Fibroblast of mammary gland (primary cell): Measurements from ENCODE around the gene PLPPR1.

Source experiments
- DNase-seq: peaks from one replicate; pipeline ENCODE4 v3.0.0-alpha.2; 2010; ENCODE audit warnings: low read depth
- H3K4me3 ChIP-seq: 2 replicates; pipeline ENCODE4 v1.5.1; 2011; ENCODE audit warnings: low read depth, mild to moderate bottlenecking, low read length, moderate library complexity; ENCODE audit not compliant: control insufficient read depth
- CTCF ChIP-seq: conservative IDR thresholded peaks from 2 replicates; pipeline ENCODE4 v1.5.1; 2011; ENCODE audit warnings: low read depth, low read length, inconsistent platforms; ENCODE audit not compliant: control insufficient read depth, insufficient read depth

Gene PLPPR1

GRCh38 chr9:101014566-101014965 is 14.0 kb upstream of the PLPPR1 start:
- no peak for DNase-seq
- TF ChIP-seq CTCF: no peak
- no peak overlapping the region for H3K4me3 ChIP-seq

GRCh38 chr9:101018467-101018866 is 10.1 kb upstream of the PLPPR1 start:
- no peak for DNase-seq
- TF ChIP-seq CTCF: no peak
- no peak overlapping the region for H3K4me3 ChIP-seq

- TF ChIP-seq CTCF: no peak
- DNase-seq: no peak
- no peak overlapping the region for H3K4me3 ChIP-seq
Observed at GRCh38 chr9:101022704-101023103, 5.8 kb upstream of the PLPPR1 start.

GRCh38 chr9:101025940-101026339 is 2.6 kb upstream of the PLPPR1 start:
- no peak overlapping the region for H3K4me3 ChIP-seq
- no peak for TF ChIP-seq CTCF
- no peak for DNase-seq

- H3K4me3 ChIP-seq: no peak overlapping the region
- no peak for DNase-seq
- no peak for TF ChIP-seq CTCF
Observed at GRCh38 chr9:101026824-101027223, 1.7 kb upstream of the PLPPR1 start.

GRCh38 chr9:101027236-101027635 is 1.3 kb upstream of the PLPPR1 start:
- DNase-seq: no peak
- H3K4me3 ChIP-seq: no peak overlapping the region
- TF ChIP-seq CTCF: no peak

GRCh38 chr9:101027733-101028345 is 688 bp upstream of the PLPPR1 start:
- H3K4me3 ChIP-seq: peak overlapping the region; percentile 17
- DNase-seq: no peak
- TF ChIP-seq CTCF: no peak
